ENCODE measurements around the gene CEL. TPM values are rescaled to one million over a fixed set of nuclear protein-coding genes. Genes with fewer than 3 reads are reported as not detected.
"Not testable (repeated sequence)": the region's sequence is repeated elsewhere in the genome, so short reads cannot be mapped to it uniquely, and the experiment has no call there.

Gene CEL
- total and polyA plus RNA-seq, 10 donors: 0.46 to 5.3 (median 0.72) TPM; not detected in 2

DNA sequence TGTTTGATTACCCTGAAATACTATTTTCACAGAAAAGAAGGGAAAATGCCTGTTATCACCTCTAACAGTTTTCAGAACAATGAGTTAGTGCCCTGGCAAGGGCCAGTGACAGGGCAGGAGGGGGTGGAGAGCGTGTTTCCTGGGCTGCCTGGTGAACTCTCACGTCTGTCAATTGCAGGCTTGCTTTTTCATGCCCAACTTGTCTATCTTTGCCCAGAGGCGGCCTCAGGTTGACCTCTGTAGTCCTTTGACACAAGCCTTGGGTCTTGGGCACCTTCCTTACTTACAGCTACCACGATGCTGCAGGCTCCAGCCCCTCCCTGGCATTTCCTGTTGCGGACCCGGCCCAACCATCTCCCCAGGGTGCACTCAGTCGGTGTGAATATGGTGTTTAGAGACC lies 2.2 kb upstream of the CEL start:
- Histone ChIP-seq H3K27ac (no peak overlapping the region), H3K4me3 (no peak overlapping the region), H3K36me3 (peaks cover 0 to 44% (median 37%) of the 10 kb centered on the region in 6 donors), H3K27me3 (replicated peaks in 1 of 7) (no peaks in the 10 kb centered on the region), H3K9me3 (no peaks in the 10 kb centered on the region), H3K4me1 (peaks cover 0 to 44% (median 16%) of the 10 kb centered on the region in 6 donors)
- DNase-seq: no peak
- no peak for TF ChIP-seq POLR2AphosphoS5 (IDR thresholded peaks at IDR 0.05)
- TF ChIP-seq, protein P1, sequence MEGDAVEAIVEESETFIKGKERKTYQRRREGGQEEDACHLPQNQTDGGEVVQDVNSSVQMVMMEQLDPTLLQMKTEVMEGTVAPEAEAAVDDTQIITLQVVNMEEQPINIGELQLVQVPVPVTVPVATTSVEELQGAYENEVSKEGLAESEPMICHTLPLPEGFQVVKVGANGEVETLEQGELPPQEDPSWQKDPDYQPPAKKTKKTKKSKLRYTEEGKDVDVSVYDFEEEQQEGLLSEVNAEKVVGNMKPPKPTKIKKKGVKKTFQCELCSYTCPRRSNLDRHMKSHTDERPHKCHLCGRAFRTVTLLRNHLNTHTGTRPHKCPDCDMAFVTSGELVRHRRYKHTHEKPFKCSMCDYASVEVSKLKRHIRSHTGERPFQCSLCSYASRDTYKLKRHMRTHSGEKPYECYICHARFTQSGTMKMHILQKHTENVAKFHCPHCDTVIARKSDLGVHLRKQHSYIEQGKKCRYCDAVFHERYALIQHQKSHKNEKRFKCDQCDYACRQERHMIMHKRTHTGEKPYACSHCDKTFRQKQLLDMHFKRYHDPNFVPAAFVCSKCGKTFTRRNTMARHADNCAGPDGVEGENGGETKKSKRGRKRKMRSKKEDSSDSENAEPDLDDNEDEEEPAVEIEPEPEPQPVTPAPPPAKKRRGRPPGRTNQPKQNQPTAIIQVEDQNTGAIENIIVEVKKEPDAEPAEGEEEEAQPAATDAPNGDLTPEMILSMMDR (IDR thresholded peaks at IDR 0.05 in 8 of 11, conservative IDR thresholded peaks at IDR 0.05 in 3 of 11): no peak
- no peak for TF ChIP-seq POLR2A (IDR thresholded peaks at IDR 0.05)
- intact Hi-C loops (cut with DNase I; ENCODE audit: low total_unique reads): no loop called here
- 32 to 42% (median 35%) methylated on average over 7 of the region's 7 CpGs for WGBS, 5 donors

DNA sequence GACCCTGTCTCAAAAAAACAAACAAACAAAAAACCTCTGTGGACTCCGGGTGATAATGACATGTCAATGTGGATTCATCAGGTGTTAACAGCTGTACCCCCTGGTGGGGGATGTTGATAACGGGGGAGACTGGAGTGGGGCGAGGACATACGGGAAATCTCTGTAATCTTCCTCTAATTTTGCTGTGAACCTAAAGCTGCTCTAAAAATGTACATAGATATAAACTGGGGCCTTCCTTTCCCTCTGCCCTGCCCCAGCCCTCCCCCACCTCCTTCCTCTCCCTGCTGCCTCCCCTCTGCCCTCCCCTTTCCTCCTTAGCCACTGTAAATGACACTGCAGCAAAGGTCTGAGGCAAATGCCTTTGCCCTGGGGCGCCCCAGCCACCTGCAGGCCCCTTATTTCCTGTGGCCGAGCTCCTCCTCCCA lies 1.4 kb upstream of the CEL start:
- H3K27ac ChIP-seq: no peak overlapping the region
- no peaks in the 10 kb centered on the region for H3K9me3 ChIP-seq
- intact Hi-C loops (cut with DNase I; ENCODE audit: low total_unique reads): no loop called here
- DNase-seq: no peak
- 10 to 33% (median 22%) methylated on average over 5 to 6 of the region's 6 CpGs for WGBS, 5 donors
- peaks cover 0 to 44% (median 16%) of the 10 kb centered on the region in 6 donors for H3K4me1 ChIP-seq
- H3K4me3 ChIP-seq: no peak overlapping the region
- no peaks in the 10 kb centered on the region for H3K27me3 ChIP-seq (replicated peaks in 1 of 7)
- H3K36me3 ChIP-seq: peaks cover 0 to 43% (median 29%) of the 10 kb centered on the region in 6 donors
- TF ChIP-seq POLR2A (IDR thresholded peaks at IDR 0.05) (no peak), POLR2AphosphoS5 (IDR thresholded peaks at IDR 0.05) (no peak)
- TF ChIP-seq, protein P1 (IDR thresholded peaks at IDR 0.05 in 8 of 11, conservative IDR thresholded peaks at IDR 0.05 in 3 of 11): no peak

DNA sequence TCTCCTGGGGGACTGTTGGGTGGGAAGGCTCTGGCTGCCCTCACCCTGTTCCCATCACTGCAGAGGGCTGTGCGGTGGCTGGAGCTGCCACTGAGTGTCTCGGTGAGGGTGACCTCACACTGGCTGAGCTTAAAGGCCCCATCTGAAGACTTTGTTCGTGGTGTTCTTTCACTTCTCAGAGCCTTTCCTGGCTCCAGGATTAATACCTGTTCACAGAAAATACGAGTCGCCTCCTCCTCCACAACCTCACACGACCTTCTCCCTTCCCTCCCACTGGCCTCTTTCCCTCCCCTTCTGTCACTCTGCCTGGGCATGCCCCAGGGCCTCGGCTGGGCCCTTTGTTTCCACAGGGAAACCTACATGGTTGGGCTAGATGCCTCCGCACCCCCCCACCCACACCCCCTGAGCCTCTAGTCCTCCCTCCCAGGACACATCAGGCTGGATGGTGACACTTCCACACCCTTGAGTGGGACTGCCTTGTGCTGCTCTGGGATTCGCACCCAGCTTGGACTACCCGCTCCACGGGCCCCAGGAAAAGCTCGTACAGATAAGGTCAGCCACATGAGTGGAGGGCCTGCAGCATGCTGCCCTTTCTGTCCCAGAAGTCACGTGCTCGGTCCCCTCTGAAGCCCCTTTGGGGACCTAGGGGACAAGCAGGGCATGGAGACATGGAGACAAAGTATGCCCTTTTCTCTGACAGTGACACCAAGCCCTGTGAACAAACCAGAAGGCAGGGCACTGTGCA lies 590 bp upstream of the CEL start:
- H3K36me3 ChIP-seq: peaks cover 0 to 35% (median 22%) of the 10 kb centered on the region in 6 donors
- DNase-seq; H3K9me3 ChIP-seq; H3K27me3 ChIP-seq (replicated peaks in 1 of 7); H3K4me3 ChIP-seq; H3K27ac ChIP-seq; intact Hi-C loops (cut with DNase I; ENCODE audit: low total_unique reads): not testable (repeated sequence)
- H3K4me1 ChIP-seq: peaks cover 0 to 44% (median 16%) of the 10 kb centered on the region in 6 donors
- 51 to 61% (median 58%) methylated on average over 12 to 14 of the region's 14 CpGs for WGBS, 5 donors

DNA sequence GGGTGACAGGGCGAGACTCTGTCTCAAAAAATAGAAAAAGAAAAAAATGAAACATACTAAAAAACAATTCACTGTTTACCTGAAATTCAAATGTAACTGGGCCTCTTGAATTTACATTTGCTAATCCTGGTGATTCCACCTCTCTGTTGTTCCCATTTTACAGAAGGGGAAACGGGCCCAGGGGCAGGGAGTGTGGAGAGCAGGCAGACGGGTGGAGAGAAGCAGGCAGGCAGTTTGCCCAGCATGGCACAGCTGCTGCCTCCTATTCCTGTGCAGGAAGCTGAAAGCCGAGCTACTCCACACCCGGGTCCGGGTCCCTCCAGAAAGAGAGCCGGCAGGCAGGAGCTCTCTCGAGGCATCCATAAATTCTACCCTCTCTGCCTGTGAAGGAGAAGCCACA lies 788 bp downstream of the CEL start:
- H3K9me3 ChIP-seq; H3K27me3 ChIP-seq (replicated peaks in 1 of 7); H3K27ac ChIP-seq; intact Hi-C loops (cut with DNase I; ENCODE audit: low total_unique reads); H3K4me3 ChIP-seq; DNase-seq: not testable (repeated sequence)
- peaks cover 0 to 21% (median 8%) of the 10 kb centered on the region in 6 donors for H3K36me3 ChIP-seq
- 22 to 51% (median 26%) methylated on average over 3 to 6 of the region's 8 CpGs for WGBS, 5 donors
- peaks cover 0 to 30% (median 16%) of the 10 kb centered on the region in 6 donors for H3K4me1 ChIP-seq

DNA sequence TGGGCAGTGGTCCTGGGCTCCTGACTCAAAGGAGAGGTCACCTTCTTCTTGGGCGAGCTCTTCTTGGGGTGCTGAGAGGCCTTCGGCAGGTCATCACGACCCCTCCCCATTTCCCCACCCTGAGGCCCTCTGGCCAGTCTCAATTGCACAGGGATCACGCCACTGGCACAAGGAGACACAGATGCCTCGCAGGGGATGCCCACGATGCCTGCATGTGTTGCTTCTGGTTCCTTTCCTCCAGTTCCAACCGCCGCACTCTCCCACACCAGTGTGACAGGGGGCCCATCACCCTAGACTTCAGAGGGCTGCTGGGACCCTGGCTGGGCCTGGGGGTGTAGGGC lies 1.3 kb downstream of the CEL start:
- DNase-seq: peak; percentile 48
- H3K36me3 ChIP-seq: peaks cover 0 to 16% (median 2%) of the 10 kb centered on the region in 6 donors
- no peak for TF ChIP-seq POLR2A (IDR thresholded peaks at IDR 0.05)
- TF ChIP-seq, protein P1 (IDR thresholded peaks at IDR 0.05 in 8 of 11, conservative IDR thresholded peaks at IDR 0.05 in 3 of 11): no peak
- no peak for TF ChIP-seq POLR2AphosphoS5 (IDR thresholded peaks at IDR 0.05)
- H3K4me1 ChIP-seq: peaks cover 0 to 25% (median 16%) of the 10 kb centered on the region in 6 donors
- no peak overlapping the region for H3K27ac ChIP-seq
- no peaks in the 10 kb centered on the region for H3K9me3 ChIP-seq
- intact Hi-C loops (cut with DNase I; ENCODE audit: low total_unique reads): no loop called here
- no peaks in the 10 kb centered on the region for H3K27me3 ChIP-seq (replicated peaks in 1 of 7)
- WGBS, 5 donors: 58 to 74% (median 68%) methylated on average over 4 to 8 of the region's 8 CpGs
- H3K4me3 ChIP-seq: no peak overlapping the region

Measured in spleen (tissue), 11 donors.